T-helper 1 cell (primary cell): ENCODE measurements around the gene HEXIM2.
A peak's percentile ranks its signal among the peaks of the same experiment; 100 is the strongest.
"Not testable (repeated sequence)": the region's sequence is repeated elsewhere in the genome, so short reads cannot be mapped to it uniquely, and the experiment has no call there.

Experiments used
- DNase-seq, 5 donors: peaks; one replicate each; pipeline ENCODE4 v3.0.0-alpha.2; 2012 to 2020

HEXIM2 gene

GRCh38 chr17:45171338-45172231 is 9.9 kb downstream of the HEXIM2 start:
- DNase-seq: no peak

- DNase-seq: no peak
Measured at GRCh38 chr17:45172232-45172540, 10.5 kb downstream of the HEXIM2 start.

GRCh38 chr17:45172541-45173286 is 11.0 kb downstream of the HEXIM2 start:
- peak in 3 of 5 donors; percentile 19 to 61 (median 29) for DNase-seq

- DNase-seq: no peak
Measured at GRCh38 chr17:45175759-45176115, 14.1 kb downstream of the HEXIM2 start.

GRCh38 chr17:45177563-45177962 is 15.9 kb downstream of the HEXIM2 start:
- DNase-seq: no peak

GRCh38 chr17:45184144-45184543 is 22.5 kb downstream of the HEXIM2 start:
- DNase-seq: no peak

GRCh38 chr17:45186801-45187354 is 25.2 kb downstream of the HEXIM2 start:
- no peak for DNase-seq

GRCh38 chr17:45189009-45189408 is 27.3 kb downstream of the HEXIM2 start:
- no peak for DNase-seq

- no peak for DNase-seq
Measured at GRCh38 chr17:45190503-45191255, 29.0 kb downstream of the HEXIM2 start.

GRCh38 chr17:45195424-45195823 is 33.7 kb downstream of the HEXIM2 start:
- DNase-seq: no peak

- no peak for DNase-seq
Measured at GRCh38 chr17:45197108-45197507, 35.4 kb downstream of the HEXIM2 start.

- DNase-seq: peak; percentile 73 to 81 (median 79)
Measured at GRCh38 chr17:45197555-45198334, 36.1 kb downstream of the HEXIM2 start.

- DNase-seq: no peak
Measured at GRCh38 chr17:45200701-45201100, 39.0 kb downstream of the HEXIM2 start.

GRCh38 chr17:45201457-45201856 is 39.8 kb downstream of the HEXIM2 start:
- no peak for DNase-seq

- DNase-seq: not testable (repeated sequence)
Measured at GRCh38 chr17:45201880-45202279, 40.2 kb downstream of the HEXIM2 start.

GRCh38 chr17:45218895-45219661 is 57.4 kb downstream of the HEXIM2 start:
- DNase-seq: peak; percentile 63 to 87 (median 75)
